HPDE6-E6E7 (cell line): ENCODE measurements around the gene DHRS12.

Experiments
- DNase-seq: peaks from one replicate; pipeline ENCODE4 v3.0.0; 2011; ENCODE audit warnings: missing footprints; ENCODE audit errors: extremely low spot score

The DHRS12 gene

GRCh38 chr13:51761643-51762350, 42.2 kb downstream of the DHRS12 start:
- no peak for DNase-seq

GRCh38 chr13:51760592-51760991, 43.4 kb downstream of the DHRS12 start:
- DNase-seq, result no peak

- DNase-seq, result no peak
Observed at GRCh38 chr13:51759240-51759639, 44.7 kb downstream of the DHRS12 start.

- no peak for DNase-seq
Observed at GRCh38 chr13:51758691-51759090, 45.3 kb downstream of the DHRS12 start.

- DNase-seq, result no peak
Observed at GRCh38 chr13:51756651-51757050, 47.3 kb downstream of the DHRS12 start.

- DNase-seq, result no peak
Observed at GRCh38 chr13:51747438-51748434, 56.2 kb downstream of the DHRS12 start.

- no peak for DNase-seq
Observed at GRCh38 chr13:51746802-51747201, 57.2 kb downstream of the DHRS12 start.

- no peak for DNase-seq
Observed at GRCh38 chr13:51745243-51745642, 58.7 kb downstream of the DHRS12 start.

- DNase-seq, result no peak
Observed at GRCh38 chr13:51742611-51743010, 61.4 kb downstream of the DHRS12 start.

- DNase-seq, result no peak
Observed at GRCh38 chr13:51742031-51742430, 61.9 kb downstream of the DHRS12 start.

GRCh38 chr13:51740698-51741097, 63.3 kb downstream of the DHRS12 start:
- no peak for DNase-seq

- no peak for DNase-seq
Observed at GRCh38 chr13:51739027-51739764, 64.8 kb downstream of the DHRS12 start.

GRCh38 chr13:51738226-51738905, 65.6 kb downstream of the DHRS12 start:
- no peak for DNase-seq

- no peak for DNase-seq
Observed at GRCh38 chr13:51737609-51738008, 66.4 kb downstream of the DHRS12 start.

GRCh38 chr13:51734786-51735185, 69.2 kb downstream of the DHRS12 start:
- no peak for DNase-seq

- peak; percentile 1 for DNase-seq
Observed at GRCh38 chr13:51733374-51734298, 70.3 kb downstream of the DHRS12 start.

GRCh38 chr13:51731759-51732158, 72.2 kb downstream of the DHRS12 start:
- DNase-seq, result no peak

- no peak for DNase-seq
Observed at GRCh38 chr13:51730927-51731326, 73.0 kb downstream of the DHRS12 start.

- peak; percentile 3 for DNase-seq
Observed at GRCh38 chr13:51729866-51730553, 74.0 kb downstream of the DHRS12 start.

GRCh38 chr13:51728972-51729371, 75.0 kb downstream of the DHRS12 start:
- DNase-seq, result peak; percentile 6
